Kidney epithelial cell (primary cell): ENCODE data around the gene GTSF1L. TPM values are rescaled to one million over a fixed set of nuclear protein-coding genes. Genes with fewer than 3 reads are reported as not detected.

Experiments used
- DNase-seq: peaks from one replicate; pipeline ENCODE4 v3.0.0-alpha.2; 2010; ENCODE audit warnings: low read depth
- H3K27me3 ChIP-seq: 2 replicates; pipeline ENCODE4 v1.6.0; 2011; ENCODE audit warnings: low read length; ENCODE audit not compliant: control insufficient read depth, insufficient read depth
- H3K36me3 ChIP-seq: 2 replicates; pipeline ENCODE4 v1.5.1; 2011; ENCODE audit warnings: low read length; ENCODE audit not compliant: control insufficient read depth, insufficient read depth
- H3K4me3 ChIP-seq: 2 replicates; pipeline ENCODE4 v1.5.1; 2011; ENCODE audit warnings: low read depth, mild to moderate bottlenecking, control low read depth, low read length
- CTCF ChIP-seq: IDR thresholded peaks from 2 replicates; pipeline ENCODE4 v1.5.1; 2011; ENCODE audit warnings: mild to moderate bottlenecking, moderate library complexity, low read length, control low read depth, inconsistent platforms; ENCODE audit not compliant: insufficient read depth, poor library complexity, severe bottlenecking
- total RNA-seq: library from RNA; depleted of rRNA; stranded (reverse); fragments of >200 nt; gene quantifications from 2 replicates; pipeline ENCODE4 v1.2.3, GENCODE V29; 2015

Gene GTSF1L
- total RNA-seq, 1 donor from 2014 or later, result not detected

DNA sequence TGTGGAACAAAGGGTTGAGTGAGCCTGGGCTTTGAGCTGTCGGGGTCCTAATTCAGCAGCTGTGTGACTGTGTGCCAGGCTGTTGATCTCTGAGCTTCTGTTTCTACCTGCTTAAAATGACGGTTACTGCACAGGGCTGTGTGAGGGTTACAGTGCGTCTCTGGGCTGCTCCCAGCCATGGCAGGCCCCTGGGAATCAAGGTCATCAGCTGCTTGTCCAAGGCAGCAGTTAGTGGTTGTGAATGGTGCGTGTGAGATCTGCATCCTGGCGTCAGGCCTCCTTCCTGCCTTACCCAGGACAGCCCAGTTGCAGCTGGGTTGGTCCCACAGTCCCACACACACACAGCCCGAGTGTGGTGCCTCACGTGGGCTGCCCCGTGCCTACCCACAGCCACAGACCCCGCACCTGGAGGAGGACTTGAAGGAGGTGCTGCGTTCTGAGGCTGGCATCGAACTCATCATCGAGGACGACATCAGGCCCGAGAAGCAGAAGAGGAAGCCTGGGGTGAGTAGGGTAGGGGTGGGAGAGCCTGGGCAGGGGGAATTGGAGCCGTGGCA lies 15.6 kb downstream of the GTSF1L start:
- no peak overlapping the region for H3K4me3 ChIP-seq
- no peak for DNase-seq
- TF ChIP-seq CTCF, result no peak
- no peaks in the 10 kb centered on the region for H3K27me3 ChIP-seq
- no peaks in the 10 kb centered on the region for H3K36me3 ChIP-seq

GRCh38 chr20:43710370-43711044 lies 16.3 kb downstream of the GTSF1L start:
- no peak for TF ChIP-seq CTCF
- Histone ChIP-seq H3K4me3 (no peak overlapping the region), H3K36me3 (peaks cover 2% of the 10 kb centered on the region), H3K27me3 (no peaks in the 10 kb centered on the region)
- DNase-seq, result no peak

DNA sequence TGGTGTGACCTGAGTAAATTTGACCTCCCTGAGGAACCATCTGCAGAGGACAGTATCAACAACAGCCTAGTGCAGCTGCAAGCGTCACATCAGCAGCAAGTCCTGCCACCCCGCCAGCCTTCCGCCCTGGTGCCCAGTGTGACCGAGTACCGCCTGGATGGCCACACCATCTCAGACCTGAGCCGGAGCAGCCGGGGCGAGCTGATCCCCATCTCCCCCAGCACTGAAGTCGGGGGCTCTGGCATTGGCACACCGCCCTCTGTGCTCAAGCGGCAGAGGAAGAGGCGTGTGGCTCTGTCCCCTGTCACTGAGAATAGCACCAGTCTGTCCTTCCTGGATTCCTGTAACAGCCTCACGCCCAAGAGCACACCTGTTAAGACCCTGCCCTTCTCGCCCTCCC lies 24.3 kb downstream of the GTSF1L start:
- no peaks in the 10 kb centered on the region for H3K27me3 ChIP-seq
- TF ChIP-seq CTCF, result no peak
- peaks cover 4% of the 10 kb centered on the region for H3K36me3 ChIP-seq
- no peak overlapping the region for H3K4me3 ChIP-seq
- no peak for DNase-seq

DNA sequence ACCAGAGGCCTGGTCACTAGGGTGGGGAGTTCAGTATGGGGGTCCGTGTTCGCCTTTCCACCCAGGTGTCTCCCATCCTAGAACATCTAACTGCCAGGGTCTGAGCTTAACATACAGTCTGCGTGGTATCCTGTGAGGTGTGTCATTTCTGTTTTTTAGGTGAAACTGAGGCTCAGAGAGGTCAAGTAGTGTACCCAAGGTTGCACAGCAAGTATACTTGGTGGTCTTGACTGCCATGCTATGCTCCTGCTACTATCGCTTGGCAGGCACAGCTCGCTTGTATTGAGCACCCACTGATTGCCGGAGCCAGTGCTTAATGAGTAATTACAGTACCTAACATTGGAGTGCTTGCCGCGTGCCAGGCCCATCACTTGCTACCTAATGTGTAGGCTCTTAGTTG lies 26.2 kb downstream of the GTSF1L start:
- TF ChIP-seq CTCF, result no peak
- Histone ChIP-seq H3K4me3 (no peak overlapping the region), H3K27me3 (no peaks in the 10 kb centered on the region), H3K36me3 (peaks cover 3% of the 10 kb centered on the region)
- DNase-seq, result no peak

DNA sequence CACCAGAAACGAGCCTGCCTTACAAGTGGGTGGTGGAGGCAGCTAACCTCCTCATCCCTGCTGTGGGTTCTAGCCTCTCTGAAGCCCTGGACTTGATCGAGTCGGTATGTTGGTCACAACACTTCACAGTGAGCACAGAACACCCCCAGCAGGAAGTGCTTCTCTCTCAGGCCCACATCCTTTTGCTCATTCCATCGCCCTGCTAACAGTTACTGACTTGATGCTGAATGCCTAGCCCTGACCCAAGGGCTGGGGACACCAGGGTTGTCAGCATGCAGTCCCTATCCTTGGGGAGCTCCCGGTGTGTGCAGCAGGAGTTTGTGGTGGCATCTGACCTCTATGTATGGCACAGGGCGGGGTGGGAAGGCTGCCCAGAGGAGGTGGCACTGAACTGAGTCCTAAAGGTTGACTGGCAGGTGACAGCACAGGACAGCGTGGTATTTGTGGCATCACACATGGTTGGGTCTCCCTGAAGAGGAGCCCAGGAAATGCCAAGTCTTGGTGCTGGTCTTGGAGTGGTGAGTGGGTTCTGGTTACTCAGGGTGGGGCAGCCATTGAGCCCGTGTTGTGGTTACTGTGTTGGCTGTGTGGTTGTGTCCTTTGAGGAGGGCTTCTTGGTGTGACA lies 26.7 kb downstream of the GTSF1L start:
- H3K4me3 ChIP-seq, result no peak overlapping the region

More for the DNA sequence above, 26.7 kb downstream of the GTSF1L start:
- Histone ChIP-seq H3K27me3 (no peaks in the 10 kb centered on the region), H3K36me3 (peaks cover 3% of the 10 kb centered on the region)
- TF ChIP-seq CTCF, result no peak
- no peak for DNase-seq
